Cerebellar cortex (tissue), 1 donor: Measurements from ENCODE around the gene NR3C1.

ENCODE experiments used
- DNase-seq: peaks from one replicate; pipeline ENCODE4 v3.0.0-alpha.2; 2015; ENCODE audit warnings: low spot score

Gene NR3C1

DNA sequence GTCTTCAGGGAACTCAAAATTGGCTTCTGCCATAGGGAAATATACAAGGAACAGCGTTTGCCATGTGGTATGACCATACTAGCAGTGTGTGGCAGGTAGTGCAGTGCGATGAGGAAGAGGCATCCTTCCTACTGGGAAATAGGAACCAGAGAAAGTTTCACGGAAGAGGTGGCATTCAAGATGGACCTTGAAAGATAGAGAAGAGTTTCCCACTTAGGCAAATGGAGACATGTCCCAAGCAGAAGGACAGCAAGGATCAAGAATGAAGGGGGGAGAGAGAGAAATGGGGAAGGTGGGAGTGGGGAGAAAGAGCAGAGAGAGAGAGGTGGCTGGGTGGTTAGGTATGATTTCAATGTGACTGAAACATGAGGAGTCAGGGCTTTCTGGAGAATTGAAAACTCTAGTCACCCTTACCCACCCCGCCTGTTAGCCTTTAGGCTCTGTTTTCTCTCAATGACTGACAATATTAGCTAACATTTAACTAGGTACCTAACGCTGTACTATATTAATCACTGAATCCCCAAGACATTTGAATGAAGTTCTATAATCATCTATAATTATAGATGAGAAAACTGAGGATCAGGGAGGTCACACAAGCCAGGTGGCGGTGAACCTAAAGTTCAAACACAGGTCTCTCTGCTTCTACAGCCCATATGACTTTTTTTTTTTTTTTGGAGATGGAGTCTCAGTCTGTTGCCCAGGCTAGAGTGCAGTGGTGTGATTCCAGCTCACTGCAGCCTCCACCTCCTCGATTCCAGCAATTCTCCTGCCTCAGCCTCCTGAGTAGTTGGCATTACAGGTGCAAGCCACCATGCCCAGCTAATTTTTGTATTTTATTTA lies 171.3 kb downstream of the NR3C1 start:
- no peak for DNase-seq

DNA sequence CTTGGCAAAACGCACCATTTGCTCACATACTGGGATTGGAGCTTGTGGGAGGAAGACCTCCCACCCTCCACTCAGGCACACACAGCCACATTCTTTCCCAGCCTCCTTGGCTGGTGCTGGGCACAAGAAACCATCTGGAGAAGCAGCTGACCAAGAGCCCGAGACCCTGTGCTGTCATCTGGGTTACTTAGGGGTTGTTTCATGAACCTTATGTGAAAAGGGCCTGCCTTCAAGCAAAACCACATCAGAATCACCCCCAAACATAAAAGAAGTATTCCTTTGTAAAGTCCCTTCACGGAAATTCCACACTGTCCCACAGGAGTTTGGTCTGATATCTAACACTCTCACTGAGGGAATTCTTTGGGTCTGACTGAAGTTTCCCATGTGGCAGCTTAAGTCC lies 172.1 kb downstream of the NR3C1 start:
- no peak for DNase-seq

DNA sequence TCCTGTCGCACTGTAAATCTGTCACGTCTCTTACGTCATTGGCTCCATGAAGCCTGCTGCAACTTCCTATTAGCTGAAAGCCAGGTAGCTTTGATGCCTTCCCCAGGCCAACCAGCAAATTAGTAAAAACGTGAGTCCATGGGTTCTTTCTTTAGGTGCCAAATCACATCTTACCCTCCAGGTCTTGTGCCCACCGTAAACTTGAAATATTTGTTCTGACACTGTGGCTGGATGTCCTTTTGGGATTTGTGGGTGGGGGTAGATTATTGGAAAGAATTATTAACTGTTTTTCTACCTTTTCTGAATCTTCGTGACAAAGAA lies 172.8 kb downstream of the NR3C1 start:
- DNase-seq, result no peak

DNA sequence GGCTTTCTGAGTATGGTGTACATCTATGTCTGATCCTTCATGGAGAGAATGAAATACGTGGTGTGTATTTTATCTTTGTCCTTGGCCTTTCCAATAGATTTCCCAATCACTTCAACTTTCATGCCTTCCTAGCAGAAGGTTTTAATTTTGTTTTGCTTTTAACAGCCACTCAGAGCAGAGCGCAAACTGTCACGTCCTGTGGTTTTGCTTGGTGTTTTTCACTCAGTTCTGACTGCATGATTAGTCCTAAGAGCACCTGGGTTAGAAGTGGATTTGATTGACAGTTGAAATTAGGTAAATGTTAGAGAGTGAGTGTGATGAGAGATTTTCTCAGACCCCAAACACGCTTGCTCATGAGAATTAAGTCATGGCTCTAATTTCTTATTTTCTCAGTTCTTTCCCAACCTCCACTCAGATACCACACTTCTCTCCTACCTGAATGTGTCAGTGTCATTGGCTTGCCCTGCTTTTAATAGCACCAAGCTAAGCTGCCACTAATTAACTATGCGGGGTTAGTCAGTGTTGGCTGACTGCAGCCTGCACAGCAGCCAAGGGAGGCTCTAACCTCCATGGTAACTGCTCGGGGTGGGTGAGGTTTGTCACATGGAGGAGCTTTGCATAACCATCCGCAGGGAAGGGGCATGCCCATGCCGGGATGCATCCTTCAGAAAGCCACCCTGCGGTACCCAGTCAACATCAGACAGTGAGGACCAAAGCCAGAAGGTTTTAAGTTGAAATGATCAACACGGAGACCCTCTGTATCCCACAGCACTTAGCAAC lies 173.4 kb downstream of the NR3C1 start:
- DNase-seq, result peak; percentile 56

DNA sequence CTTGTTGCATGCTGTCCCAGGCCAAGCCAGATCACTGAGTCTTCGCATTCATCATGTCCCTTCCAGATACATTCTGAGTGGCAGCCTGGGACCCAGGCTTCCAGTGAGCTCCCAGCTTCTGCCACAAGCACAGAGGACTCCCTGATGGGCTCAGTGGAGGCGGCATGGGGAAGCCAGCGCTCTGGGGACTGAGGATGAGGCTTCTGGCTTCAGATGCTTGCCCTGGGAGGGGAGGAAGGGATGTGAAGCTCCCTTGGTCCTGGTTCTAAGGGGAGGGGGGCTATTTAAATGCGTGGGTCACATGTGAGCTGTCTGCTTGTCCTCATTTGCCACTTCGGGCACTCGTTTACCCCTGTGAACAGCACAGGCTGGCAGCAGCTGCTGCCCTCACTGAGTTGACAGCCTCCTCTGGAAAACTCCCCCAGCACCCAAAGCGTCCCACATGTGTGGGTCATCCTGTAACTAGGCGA lies 174.0 kb downstream of the NR3C1 start:
- DNase-seq, result no peak

DNA sequence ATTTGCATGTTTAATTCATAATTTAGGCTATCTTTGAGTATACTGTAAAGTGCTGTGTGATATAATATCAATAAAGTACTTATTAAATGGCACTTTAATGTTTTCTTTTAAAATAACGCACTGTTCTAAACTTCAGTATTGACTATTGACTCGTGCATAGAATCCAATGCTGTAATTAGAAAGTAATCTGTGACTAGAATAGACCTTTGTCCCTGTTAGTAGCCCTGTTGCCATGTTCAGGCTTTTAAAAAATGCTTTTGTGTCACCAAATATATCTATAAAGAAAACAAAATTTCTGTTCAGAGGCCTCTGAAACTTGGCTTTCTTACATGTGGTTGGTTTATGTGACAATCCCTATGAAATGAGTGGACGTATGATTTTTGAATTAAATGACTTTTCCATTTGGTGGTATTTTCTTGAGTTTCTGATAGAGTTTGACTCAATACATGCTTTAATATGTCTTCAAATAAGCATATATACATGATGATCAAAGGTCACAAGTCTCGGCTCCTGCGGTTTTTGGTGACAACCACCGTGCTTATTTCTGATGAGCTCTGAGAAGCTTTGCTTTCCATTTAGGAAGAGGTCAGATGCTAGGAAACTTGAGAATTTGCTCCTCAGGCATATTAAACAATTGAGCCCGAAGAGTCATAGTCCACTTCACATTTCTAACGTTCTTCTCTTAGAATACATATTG lies 174.7 kb downstream of the NR3C1 start:
- DNase-seq, result no peak
